Measurements from ENCODE around the gene PLA2G4B. TPM values are rescaled to one million over a fixed set of nuclear protein-coding genes. Genes with fewer than 3 reads are reported as not detected.

PLA2G4B gene
- total RNA-seq, 1 donor, result 4.2 TPM

DNA sequence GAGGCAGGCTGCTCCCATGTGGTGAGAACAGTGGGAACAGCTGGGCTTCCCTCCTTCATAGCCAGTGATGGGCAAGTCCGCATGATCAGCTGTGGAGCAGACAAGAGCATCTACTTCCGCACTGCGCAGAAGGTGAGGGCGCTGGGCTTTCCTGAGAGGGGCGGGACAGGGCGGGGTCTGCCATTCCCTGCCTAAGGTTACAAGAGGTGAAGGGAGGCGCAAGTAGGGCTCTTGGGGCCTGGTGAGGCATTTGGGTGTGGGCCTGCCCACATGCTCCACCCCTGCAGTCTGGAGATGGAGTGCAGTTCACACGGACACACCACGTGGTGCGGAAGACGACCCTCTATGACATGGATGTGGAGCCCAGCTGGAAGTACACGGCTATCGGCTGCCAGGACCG lies 21.3 kb upstream of the PLA2G4B start:
- Histone ChIP-seq H3K9me3 (ENCODE audit: low read depth, low read length) (no peaks in the 10 kb centered on the region), H3K4me1 (ENCODE audit: insufficient read depth, low read length) (no peaks in the 10 kb centered on the region), H3K4me3 (ENCODE audit: low read length) (no peak overlapping the region), H3K27me3 (ENCODE audit: insufficient read depth, low read length) (no peaks in the 10 kb centered on the region)

DNA sequence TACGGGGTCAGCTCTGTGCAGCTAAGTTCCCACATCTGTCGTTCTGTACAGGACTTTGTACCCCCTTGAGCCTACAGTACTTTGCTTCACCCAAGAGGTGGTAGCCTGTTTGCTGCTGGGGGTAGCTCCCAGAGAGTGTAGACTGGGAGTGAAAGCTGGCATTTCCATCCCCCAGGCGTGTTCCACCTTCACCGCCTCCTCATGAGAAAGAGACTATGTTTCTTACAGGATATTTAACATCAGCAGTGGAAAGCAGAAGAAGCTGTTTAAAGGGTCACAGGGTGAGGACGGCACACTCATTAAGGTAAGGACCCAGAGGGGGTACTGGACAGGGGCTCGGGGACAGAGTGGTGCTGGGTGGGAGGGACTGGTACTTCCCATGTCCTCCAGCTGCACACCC lies 20.9 kb upstream of the PLA2G4B start:
- no peaks in the 10 kb centered on the region for H3K4me1 ChIP-seq (ENCODE audit: insufficient read depth, low read length)
- H3K27me3 ChIP-seq (ENCODE audit: insufficient read depth, low read length), result no peaks in the 10 kb centered on the region
- H3K9me3 ChIP-seq (ENCODE audit: low read depth, low read length), result no peaks in the 10 kb centered on the region
- H3K4me3 ChIP-seq (ENCODE audit: low read length), result no peak overlapping the region

DNA sequence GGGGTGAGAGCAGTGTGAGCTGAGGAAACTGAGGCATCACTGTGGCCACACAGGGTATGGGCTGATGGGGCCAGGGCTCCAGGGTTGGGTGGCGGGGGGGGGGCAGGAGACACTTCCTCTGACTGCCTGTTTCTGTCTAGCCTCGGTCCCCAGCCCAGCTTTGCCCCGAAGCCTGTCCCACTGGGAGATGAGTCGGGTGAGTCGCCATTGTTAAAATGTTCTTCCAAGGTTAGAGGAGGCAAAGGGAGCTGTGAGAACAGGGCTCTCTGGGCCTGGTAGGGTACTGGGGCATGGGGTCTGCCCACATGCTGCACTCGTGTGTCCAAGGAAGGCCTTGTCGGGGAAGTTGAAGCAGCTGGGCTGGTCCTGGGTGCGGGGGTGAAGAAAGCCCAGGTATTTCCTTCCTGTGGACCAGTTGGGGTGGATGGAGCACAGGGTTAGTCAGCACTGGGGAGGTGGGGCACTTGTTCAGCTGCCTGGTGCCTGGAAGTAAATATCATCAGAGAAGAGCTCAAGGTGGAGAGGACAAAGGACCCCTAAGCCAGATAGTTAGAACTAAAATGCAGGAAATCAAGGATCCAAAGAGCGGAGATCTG lies 19.1 kb upstream of the PLA2G4B start:
- H3K27me3 ChIP-seq (ENCODE audit: insufficient read depth, low read length), result no peaks in the 10 kb centered on the region

DNA sequence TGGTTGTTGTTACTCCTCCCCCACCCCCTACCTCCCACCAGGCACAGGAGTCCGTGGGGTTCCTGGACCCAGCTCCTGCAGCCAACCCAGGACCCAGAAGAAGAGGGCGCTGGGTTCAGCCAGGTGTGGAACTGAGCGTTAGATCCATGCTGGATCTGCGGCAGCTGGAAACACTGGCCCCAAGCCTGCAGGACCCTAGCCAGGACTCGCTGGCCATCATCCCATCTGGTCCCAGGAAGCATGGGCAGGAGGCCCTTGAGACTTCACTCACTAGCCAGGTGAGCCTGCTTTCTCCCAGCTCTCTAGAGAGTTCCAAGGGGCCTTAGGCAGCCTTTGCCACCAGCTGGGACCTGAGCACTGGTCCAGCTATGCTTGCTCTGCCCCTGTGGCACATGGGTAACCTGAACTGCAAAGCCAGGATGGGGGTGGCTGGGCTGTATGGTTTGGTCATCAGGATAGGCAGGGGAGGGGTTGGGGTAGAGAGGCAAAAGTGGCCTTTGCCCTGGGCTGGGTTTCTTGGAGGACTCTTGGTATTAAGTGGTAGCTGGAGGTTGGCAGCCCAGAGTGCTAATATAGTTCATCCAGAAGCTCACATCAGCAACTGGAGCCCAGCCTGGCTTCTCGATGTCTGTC lies 17.7 kb upstream of the PLA2G4B start:
- H3K4me1 ChIP-seq (ENCODE audit: insufficient read depth, low read length), result no peaks in the 10 kb centered on the region
- no peaks in the 10 kb centered on the region for H3K27me3 ChIP-seq (ENCODE audit: insufficient read depth, low read length)
- H3K4me3 ChIP-seq (ENCODE audit: low read length), result no peak overlapping the region
- no peaks in the 10 kb centered on the region for H3K9me3 ChIP-seq (ENCODE audit: low read depth, low read length)

More for the DNA sequence above, 19.1 kb upstream of the PLA2G4B start:
- no peak overlapping the region for H3K4me3 ChIP-seq (ENCODE audit: low read length)
- no peaks in the 10 kb centered on the region for H3K4me1 ChIP-seq (ENCODE audit: insufficient read depth, low read length)
- H3K9me3 ChIP-seq (ENCODE audit: low read depth, low read length), result no peaks in the 10 kb centered on the region

DNA sequence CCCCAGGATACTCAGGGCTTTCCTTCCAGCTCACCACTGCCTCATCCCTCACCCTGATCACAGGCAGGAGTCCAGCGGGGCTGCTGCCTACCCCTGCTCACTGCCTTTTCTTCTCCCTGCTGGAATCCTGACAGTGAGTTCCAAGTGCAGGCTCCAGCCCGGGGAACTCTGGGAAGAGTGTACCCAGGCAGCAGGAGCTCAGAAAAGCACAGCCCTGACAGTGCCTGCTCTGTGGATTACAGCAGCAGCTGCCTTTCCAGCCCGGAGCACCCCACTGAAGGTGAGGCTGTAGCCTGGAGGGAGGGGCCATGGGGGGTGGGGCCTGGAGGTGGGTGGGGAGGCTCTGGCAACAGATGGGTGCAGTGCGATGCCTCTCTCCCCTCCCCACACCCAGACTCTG lies 16.8 kb upstream of the PLA2G4B start:
- H3K27me3 ChIP-seq (ENCODE audit: insufficient read depth, low read length), result no peaks in the 10 kb centered on the region
- no peak overlapping the region for H3K4me3 ChIP-seq (ENCODE audit: low read length)
- H3K9me3 ChIP-seq (ENCODE audit: low read depth, low read length), result no peaks in the 10 kb centered on the region
- no peaks in the 10 kb centered on the region for H3K4me1 ChIP-seq (ENCODE audit: insufficient read depth, low read length)

DNA sequence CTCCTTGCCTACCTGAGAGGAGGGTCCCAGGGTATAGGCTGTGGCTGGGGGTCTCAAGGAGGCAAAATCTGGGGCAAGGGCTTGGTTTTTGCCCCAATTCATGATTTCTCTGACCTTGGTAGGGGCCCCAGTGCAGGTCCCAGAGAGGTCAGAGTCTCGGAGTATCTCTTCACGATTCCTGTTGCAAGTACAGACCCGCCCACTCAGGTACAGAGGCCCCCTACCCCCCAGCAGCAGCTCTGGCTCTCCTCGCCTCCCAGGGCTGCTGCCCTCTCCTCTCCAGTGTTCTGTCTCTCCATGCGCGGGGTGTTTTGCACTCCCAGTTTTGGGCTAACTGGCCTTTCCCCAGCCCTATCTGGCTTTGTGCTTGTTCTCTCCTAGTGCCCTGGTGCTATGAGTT lies 16.2 kb upstream of the PLA2G4B start:
- peaks cover 5% of the 10 kb centered on the region for H3K4me1 ChIP-seq (ENCODE audit: insufficient read depth, low read length)
- H3K4me3 ChIP-seq (ENCODE audit: low read length), result no peak overlapping the region
- H3K27me3 ChIP-seq (ENCODE audit: insufficient read depth, low read length), result no peaks in the 10 kb centered on the region
- H3K9me3 ChIP-seq (ENCODE audit: low read depth, low read length), result no peaks in the 10 kb centered on the region

DNA sequence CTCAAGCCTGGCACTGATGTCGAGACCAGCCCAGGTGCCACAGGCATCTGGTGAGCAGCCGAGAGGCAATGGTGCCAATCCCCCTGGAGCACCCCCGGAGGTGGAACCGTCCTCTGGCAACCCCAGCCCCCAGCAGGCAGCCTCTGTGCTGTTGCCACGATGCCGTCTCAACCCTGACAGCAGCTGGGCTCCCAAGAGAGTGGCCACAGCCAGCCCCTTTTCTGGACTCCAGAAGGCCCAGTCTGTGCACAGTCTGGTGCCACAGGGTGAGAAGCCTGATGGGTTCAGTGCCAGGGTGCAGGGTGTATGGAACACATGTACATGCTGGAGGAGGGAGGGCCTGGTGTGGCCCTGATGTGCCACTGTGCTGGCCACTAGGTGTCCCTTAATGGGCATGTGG lies 15.7 kb upstream of the PLA2G4B start:
- Histone ChIP-seq H3K4me1 (ENCODE audit: insufficient read depth, low read length) (peaks cover 6% of the 10 kb centered on the region), H3K27me3 (ENCODE audit: insufficient read depth, low read length) (no peaks in the 10 kb centered on the region), H3K9me3 (ENCODE audit: low read depth, low read length) (no peaks in the 10 kb centered on the region), H3K4me3 (ENCODE audit: low read length) (no peak overlapping the region)

DNA sequence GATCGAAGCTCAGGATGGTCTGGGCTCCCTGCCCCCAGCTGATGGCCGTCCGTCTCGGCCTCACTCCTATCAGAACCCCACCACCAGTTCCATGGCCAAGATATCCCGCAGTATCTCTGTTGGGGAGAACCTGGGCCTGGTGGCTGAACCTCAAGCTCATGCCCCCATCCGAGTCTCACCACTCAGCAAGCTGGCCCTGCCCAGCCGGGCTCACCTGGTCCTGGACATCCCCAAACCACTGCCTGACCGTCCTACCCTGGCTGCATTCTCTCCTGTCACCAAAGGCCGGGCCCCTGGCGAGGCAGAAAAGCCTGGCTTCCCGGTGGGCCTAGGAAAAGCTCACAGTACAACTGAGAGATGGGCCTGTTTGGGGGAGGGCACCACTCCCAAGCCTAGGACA lies 15.1 kb upstream of the PLA2G4B start:
- Histone ChIP-seq H3K9me3 (ENCODE audit: low read depth, low read length) (no peaks in the 10 kb centered on the region), H3K4me3 (ENCODE audit: low read length) (no peak overlapping the region), H3K27me3 (ENCODE audit: insufficient read depth, low read length) (no peaks in the 10 kb centered on the region), H3K4me1 (ENCODE audit: insufficient read depth, low read length) (peaks cover 9% of the 10 kb centered on the region)

DNA sequence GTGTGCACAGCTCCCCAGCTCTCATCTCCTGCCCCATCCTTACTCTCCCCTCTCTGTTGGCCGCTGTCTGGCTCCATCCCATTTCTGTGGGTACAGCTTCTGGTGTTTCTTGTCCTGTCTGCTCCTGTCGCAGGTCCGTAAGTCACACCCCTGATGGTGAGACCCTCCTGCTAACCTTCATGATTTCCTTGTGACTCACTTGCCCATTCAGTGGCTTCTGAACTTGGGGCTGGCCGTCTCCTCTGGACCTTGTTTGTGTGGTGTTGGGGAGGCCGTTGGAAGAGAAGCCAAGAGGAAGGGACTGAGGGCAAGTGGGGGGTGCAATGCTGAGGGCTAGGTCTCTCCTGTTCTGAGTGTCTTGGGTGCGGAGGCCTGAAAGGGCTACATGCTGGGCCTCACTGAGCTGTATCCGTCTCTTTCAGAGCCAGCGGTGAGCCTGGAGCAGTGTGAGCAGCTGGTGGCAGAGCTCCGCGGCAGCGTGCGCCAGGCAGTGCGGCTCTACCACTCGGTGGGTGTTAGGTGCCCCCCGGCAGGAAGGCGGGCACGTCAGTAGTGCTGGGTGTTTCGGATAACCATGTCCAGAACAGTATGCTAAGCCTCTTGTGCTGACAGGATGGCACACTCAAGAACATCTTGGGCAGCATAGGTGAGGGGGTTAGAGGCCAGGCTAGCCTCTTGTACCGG lies 14.4 kb upstream of the PLA2G4B start:
- Histone ChIP-seq H3K27me3 (ENCODE audit: insufficient read depth, low read length) (no peaks in the 10 kb centered on the region), H3K4me1 (ENCODE audit: insufficient read depth, low read length) (peaks cover 16% of the 10 kb centered on the region), H3K9me3 (ENCODE audit: low read depth, low read length) (no peaks in the 10 kb centered on the region), H3K4me3 (ENCODE audit: low read length) (no peak overlapping the region)

DNA sequence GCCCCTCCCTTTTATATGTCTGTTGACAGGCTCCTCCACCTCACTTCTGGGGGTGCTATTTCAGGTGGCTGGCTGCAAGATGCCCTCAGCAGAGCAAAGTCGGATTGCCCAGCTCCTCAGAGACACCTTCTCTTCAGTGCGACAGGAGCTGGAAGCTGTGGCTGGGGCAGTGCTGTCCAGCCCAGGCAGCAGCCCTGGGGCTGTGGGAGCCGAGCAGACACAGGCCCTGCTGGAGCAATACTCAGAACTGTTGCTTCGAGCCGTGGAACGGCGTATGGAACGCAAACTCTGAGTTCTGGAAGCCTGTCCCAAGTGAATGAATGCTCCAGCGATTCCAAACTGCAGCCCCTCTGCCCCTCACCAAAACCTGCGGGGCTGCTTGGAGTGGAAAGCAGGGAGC lies 13.5 kb upstream of the PLA2G4B start:
- Histone ChIP-seq H3K4me1 (ENCODE audit: insufficient read depth, low read length) (peaks cover 23% of the 10 kb centered on the region), H3K27me3 (ENCODE audit: insufficient read depth, low read length) (no peaks in the 10 kb centered on the region), H3K4me3 (ENCODE audit: low read length) (no peak overlapping the region), H3K9me3 (ENCODE audit: low read depth, low read length) (no peaks in the 10 kb centered on the region)

DNA sequence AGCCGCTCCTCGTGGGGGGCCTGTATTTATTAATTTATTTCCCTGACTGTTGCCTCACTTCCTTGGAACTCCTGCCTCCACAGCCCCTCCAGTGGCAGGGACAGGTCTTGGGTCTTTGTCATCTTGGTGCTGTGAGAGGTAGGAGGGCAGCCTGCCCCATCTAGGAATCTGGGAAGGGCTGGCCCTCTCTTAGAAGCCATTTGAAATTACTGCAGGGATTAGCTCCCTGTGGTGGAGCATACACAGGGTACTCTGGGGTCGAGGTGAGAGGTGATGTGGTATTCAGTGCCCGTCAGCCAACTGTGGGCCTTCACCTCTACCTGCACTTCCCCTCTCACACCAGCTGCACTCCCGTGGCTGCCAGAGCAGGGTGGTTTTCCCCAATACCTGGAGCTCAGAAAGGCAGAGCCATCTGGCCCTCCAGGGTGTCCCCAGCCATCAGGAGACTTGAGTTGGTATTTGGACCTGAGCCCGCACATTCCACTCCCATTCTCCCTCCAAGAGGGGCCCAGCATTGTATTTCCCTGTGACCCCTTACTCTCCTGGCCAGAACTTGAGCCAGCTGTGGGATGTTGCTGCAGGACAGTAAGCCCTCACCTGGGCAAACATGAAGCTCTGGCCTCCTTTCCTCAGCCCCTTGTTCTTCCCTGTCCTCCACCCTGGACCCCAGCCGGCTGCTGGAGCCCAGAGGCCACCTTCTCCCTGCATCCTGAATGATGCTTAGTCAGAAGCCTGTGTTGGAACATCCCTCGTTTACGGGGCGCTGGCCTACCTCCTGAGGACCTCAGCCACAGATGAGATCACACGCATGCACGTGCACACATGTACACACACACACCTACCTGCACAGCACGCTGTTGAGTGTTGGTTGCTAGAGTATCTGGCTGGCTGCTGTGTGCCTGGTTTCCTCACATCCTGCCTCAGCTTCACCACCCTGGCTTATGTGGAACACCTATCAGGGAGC lies 12.8 kb upstream of the PLA2G4B start:
- H3K4me3 ChIP-seq (ENCODE audit: low read length), result no peak overlapping the region
- no peaks in the 10 kb centered on the region for H3K9me3 ChIP-seq (ENCODE audit: low read depth, low read length)
- no peaks in the 10 kb centered on the region for H3K27me3 ChIP-seq (ENCODE audit: insufficient read depth, low read length)
- H3K4me1 ChIP-seq (ENCODE audit: insufficient read depth, low read length), result peaks cover 23% of the 10 kb centered on the region

DNA sequence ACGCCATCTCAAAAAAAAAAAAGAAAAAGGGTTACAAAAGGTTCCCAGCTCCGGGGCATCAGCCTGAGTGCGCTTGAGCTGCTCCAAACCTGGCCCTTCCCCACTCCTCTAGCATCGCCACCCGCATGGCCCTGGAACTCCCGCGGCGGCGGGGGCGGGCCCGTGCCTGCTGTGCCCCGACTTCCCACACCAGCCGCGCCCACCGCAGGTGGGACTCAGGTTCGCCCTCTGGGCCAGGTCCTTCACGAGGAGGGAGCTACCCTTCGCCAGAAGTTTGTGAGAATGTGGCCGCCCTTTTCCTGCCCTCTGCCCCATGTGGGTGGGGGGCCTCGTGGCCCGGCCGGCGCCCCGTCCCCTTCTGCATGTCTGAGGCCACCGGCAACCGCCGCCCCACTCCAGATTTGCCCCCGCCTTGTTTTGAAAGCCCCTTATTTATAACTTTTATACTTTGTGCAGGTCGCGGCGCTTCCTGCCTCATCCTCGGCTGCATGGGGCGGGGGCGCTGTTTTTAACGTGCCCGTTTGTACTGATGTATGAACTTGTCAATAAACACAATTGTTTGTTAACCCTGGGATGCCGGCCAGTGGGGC lies 11.3 kb upstream of the PLA2G4B start:
- peak overlapping the region; percentile 87 for H3K4me3 ChIP-seq (ENCODE audit: low read length)
- no peaks in the 10 kb centered on the region for H3K27me3 ChIP-seq (ENCODE audit: insufficient read depth, low read length)
- H3K9me3 ChIP-seq (ENCODE audit: low read depth, low read length), result no peaks in the 10 kb centered on the region
- H3K4me1 ChIP-seq (ENCODE audit: insufficient read depth, low read length), result peaks cover 39% of the 10 kb centered on the region

DNA sequence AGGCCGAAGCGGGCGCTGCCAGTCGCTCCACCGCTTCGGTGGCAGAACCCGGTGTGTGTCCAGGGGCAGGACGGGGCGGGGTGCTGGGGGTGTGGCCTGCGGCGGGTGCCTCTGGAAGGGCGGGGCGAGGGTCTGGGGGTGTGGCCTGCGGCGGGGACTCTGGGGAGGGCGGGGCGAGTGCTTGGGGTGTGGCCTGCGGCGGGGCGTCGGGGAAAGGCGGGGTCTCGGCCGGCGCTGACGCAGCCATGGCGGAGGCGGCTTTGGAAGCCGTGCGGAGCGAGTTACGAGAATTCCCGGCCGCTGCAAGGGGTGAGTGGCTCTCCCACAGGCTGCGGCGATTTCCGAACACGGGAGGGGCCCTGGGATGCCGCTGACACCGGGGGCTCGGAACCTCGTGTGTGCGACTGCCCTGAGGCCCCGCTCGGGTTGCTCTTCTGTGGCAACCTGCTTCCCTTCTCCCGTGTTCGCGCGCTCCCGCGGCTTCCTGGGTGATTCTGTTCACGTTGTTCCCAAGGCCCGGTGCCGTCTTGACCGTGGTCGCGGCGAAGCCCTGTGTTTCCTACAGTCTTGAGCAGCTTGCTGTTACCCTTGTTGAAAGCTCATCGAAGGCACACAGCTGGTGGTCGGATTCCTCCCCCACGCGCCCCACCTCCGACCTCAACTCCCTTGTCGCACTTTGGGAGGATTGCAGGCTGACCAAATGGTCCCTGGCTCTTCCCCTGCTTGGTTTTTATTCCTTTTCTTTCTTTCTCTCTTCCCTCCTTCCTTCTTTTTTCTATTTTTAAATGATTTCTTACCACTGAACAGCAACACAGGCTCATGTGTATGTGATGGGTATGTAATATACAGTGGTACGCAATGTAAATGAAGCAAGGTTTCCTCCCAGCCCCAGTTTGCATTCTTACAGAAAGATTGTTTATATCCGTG lies 10.5 kb upstream of the PLA2G4B start, which contains the start of gene JMJD7:
JMJD7 (plus strand) TSS at position 213 of the 927 bp plus-strand sequence; CDS start at position 246, 33 bp downstream.
- no peaks in the 10 kb centered on the region for H3K27me3 ChIP-seq (ENCODE audit: insufficient read depth, low read length)
- H3K4me1 ChIP-seq (ENCODE audit: insufficient read depth, low read length), result peaks cover 45% of the 10 kb centered on the region
- no peaks in the 10 kb centered on the region for H3K9me3 ChIP-seq (ENCODE audit: low read depth, low read length)
- H3K4me3 ChIP-seq (ENCODE audit: low read length), result peak within 1 kb of the TSS; percentile 87

DNA sequence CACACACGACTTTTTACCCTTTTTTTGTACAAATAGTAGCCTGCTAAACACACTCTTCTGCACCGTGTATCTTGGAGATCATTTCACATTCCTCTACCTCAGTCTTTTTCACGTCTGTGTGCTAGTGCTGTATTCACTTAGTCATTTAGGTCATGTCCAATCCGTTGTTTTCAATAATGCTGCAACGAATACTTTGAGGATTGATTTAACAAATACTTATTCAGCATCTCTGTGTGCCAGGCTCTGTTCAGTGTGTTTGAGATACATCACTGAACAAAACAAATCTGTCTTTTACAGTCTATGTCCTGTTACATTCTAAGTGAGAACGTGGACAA lies 9.9 kb upstream of the PLA2G4B start:
- no peaks in the 10 kb centered on the region for H3K9me3 ChIP-seq (ENCODE audit: low read depth, low read length)
- H3K27me3 ChIP-seq (ENCODE audit: insufficient read depth, low read length), result no peaks in the 10 kb centered on the region
- H3K4me3 ChIP-seq (ENCODE audit: low read length), result peak overlapping the region; percentile 87
- peaks cover 45% of the 10 kb centered on the region for H3K4me1 ChIP-seq (ENCODE audit: insufficient read depth, low read length)

Data from mononuclear cell (primary cell).